RWPE2 (cell line): Measurements from ENCODE around the gene AFF1.
A peak's percentile ranks its signal among the peaks of the same experiment; 100 is the strongest.

Experiments
- ATAC-seq: fragments of 200-7000 bp; cut with Tn5 transposase; 3 replicates; pipeline ENCODE4 v1.9.1; 2021; ENCODE audit warnings: low read depth
- DNase-seq: peaks from one replicate; pipeline ENCODE4 v3.0.0-alpha.2; 2020; ENCODE audit warnings: low spot score
- H3K27ac ChIP-seq: fragments of 450-650 bp; 2 replicates; pipeline ENCODE4 v1.5.1; 2017; ENCODE audit warnings: mild to moderate bottlenecking; ENCODE audit not compliant: poor library complexity, severe bottlenecking
- H3K27me3 ChIP-seq: fragments of 250-450 bp; sonication (Bioruptor Pico); 2 replicates; pipeline ENCODE4 v1.5.1; 2021; ENCODE audit warnings: mild to moderate bottlenecking, moderate library complexity; ENCODE audit not compliant: insufficient read depth, poor library complexity, severe bottlenecking
- H3K36me3 ChIP-seq: fragments of 250-450 bp; sonication (Bioruptor Pico); 2 replicates; pipeline ENCODE4 v1.5.1; 2020; ENCODE audit warnings: low read depth, mild to moderate bottlenecking, moderate library complexity
- H3K4me1 ChIP-seq: fragments of 250-450 bp; sonication (Bioruptor Pico); 2 replicates; pipeline ENCODE4 v1.5.1; 2021; ENCODE audit warnings: mild to moderate bottlenecking, moderate library complexity; ENCODE audit not compliant: insufficient read depth, poor library complexity, severe bottlenecking
- H3K4me3 ChIP-seq: fragments of 250-450 bp; sonication (Bioruptor Pico); 2 replicates; pipeline ENCODE4 v1.5.1; 2021; ENCODE audit warnings: mild to moderate bottlenecking, moderate library complexity; ENCODE audit not compliant: severe bottlenecking
- H3K9me3 ChIP-seq: fragments of 250-450 bp; sonication (Bioruptor Pico); 2 replicates; pipeline ENCODE4 v1.5.1; 2021; ENCODE audit warnings: mild to moderate bottlenecking, moderate library complexity; ENCODE audit not compliant: severe bottlenecking
- TF ChIP-seq, protein P1 (sequence below): fragments of 450-650 bp; IDR thresholded peaks from one replicate; pipeline ENCODE4 v1.5.1; 2017; ENCODE audit warnings: mild to moderate bottlenecking, moderate library complexity; ENCODE audit not compliant: poor library complexity, severe bottlenecking

Gene AFF1

DNA sequence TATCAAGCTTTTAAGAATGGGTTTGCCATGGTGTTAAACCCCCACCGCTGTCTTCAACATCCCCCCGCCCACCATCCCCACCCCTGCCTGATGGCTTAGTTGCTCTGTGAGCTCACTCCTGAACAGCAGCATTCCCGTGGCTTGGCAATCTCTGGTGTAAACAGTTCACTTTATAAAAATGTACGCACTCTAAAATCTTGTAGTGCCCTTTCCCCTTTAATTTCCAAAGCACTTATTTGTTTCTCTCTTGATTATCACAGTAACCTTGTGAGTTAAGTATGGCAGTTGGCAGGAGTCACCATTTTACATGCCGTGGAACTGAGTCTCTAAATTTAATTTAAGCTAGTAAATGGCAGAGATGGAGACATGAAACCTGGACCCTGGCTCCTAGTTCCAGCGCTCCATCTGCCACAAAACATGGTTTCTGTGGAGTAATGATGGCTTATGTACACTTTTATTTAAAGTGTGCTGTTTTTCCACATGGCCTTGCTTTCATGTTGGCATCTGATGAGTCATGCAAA is 123.1 kb downstream of the AFF1 start:
- no peaks in the 10 kb centered on the region for H3K27me3 ChIP-seq
- H3K9me3 ChIP-seq: no peaks in the 10 kb centered on the region
- H3K36me3 ChIP-seq: no peaks in the 10 kb centered on the region
- TF ChIP-seq, protein P1, sequence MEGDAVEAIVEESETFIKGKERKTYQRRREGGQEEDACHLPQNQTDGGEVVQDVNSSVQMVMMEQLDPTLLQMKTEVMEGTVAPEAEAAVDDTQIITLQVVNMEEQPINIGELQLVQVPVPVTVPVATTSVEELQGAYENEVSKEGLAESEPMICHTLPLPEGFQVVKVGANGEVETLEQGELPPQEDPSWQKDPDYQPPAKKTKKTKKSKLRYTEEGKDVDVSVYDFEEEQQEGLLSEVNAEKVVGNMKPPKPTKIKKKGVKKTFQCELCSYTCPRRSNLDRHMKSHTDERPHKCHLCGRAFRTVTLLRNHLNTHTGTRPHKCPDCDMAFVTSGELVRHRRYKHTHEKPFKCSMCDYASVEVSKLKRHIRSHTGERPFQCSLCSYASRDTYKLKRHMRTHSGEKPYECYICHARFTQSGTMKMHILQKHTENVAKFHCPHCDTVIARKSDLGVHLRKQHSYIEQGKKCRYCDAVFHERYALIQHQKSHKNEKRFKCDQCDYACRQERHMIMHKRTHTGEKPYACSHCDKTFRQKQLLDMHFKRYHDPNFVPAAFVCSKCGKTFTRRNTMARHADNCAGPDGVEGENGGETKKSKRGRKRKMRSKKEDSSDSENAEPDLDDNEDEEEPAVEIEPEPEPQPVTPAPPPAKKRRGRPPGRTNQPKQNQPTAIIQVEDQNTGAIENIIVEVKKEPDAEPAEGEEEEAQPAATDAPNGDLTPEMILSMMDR: no peak
- no peak overlapping the region for H3K27ac ChIP-seq
- H3K4me3 ChIP-seq: no peak overlapping the region
- DNase-seq: no peak
- peaks cover 15% of the 10 kb centered on the region for H3K4me1 ChIP-seq
- ATAC-seq: no peak

DNA sequence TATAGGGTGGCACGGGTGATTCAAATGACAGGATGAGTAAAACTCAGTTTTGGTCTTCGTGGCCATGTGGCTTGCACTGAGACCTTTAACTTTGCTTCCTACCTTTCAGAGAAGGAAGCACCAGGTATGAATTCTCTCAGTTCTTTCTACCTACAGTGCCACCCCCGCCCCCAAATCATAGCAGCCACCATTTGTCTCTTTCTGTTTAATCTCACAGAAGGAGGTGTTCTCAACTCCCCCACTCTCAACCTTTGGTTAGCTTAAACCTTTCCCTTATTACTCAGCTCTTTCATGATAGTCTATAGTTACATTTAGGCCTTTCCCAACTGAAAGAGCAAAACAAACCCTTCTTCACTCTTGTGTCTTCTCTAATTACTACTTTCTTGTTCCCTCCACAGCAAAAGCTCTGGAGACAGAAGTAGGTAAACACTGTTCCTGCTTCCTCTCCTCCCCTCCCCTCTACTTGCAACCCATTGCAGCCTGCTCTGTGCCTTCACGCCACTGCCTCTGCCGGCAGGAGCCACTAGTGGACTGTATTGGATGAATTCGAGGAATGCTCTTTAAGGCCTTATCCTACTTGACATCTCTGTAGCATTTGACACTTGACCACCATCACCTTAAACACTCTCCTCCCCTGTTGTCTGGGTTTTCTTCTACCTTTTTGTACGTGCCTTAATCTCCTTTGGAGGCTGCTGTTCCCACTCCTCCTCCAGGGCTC is 123.7 kb downstream of the AFF1 start:
- DNase-seq (no peak), ATAC-seq (no peak)
- H3K36me3 ChIP-seq: no peaks in the 10 kb centered on the region
- H3K27me3 ChIP-seq: no peaks in the 10 kb centered on the region
- H3K4me1 ChIP-seq: peaks cover 15% of the 10 kb centered on the region
- H3K4me3 ChIP-seq: no peak overlapping the region
- TF ChIP-seq, protein P1: no peak
- H3K27ac ChIP-seq: no peak overlapping the region
- H3K9me3 ChIP-seq: no peaks in the 10 kb centered on the region

DNA sequence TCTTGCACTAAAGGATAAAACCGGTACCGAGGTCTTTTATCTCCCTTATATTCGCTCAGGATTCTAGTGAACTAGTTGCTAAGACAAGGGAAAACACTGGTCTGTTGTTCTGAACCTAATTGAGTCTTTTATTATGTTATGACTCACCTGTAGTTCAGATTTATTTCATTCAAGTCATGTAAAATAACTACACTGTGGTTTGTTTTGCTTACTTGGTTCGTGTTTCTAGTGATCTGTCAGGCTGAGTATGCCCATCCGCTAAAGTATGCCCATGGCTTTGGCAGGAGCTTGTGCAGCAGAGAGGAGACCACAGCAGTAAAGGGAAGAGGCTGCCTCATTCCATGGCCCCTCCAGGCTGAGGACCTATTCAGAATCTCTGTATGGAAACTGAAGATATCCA is 126.1 kb downstream of the AFF1 start:
- Histone ChIP-seq H3K27ac (peak overlapping the region; percentile 37), H3K9me3 (no peaks in the 10 kb centered on the region), H3K4me1 (peaks cover 15% of the 10 kb centered on the region), H3K4me3 (no peak overlapping the region), H3K27me3 (no peaks in the 10 kb centered on the region), H3K36me3 (no peaks in the 10 kb centered on the region)
- ATAC-seq: peak; percentile 98
- TF ChIP-seq, protein P1: no peak
- DNase-seq: peak; percentile 60

DNA sequence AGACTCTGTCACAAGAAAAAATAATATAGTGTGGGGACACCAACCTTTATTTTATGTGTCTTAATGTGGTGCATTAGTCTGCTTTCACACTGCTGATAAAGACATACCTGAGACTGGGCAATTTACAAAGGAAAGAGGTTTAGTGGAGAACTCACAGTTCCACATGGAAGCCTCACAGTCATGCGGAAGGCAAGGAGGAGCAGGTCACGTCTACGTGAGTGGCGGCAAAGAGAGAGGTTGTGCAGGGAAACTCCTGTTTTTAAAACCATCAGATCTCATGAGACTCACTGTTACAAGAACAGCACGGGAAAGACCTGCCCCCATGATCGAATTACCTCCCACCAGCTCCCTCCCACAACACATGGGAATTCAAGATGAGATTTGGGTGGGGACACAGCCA is 130.2 kb downstream of the AFF1 start:
- no peaks in the 10 kb centered on the region for H3K9me3 ChIP-seq
- TF ChIP-seq, protein P1: no peak
- ATAC-seq (no peak), DNase-seq (no peak)
- H3K4me3 ChIP-seq: no peak overlapping the region
- no peaks in the 10 kb centered on the region; the same call in 1 of the 2 replicates for H3K36me3 ChIP-seq
- H3K27ac ChIP-seq: no peak overlapping the region
- no peaks in the 10 kb centered on the region for H3K27me3 ChIP-seq
- peaks cover 15% of the 10 kb centered on the region for H3K4me1 ChIP-seq
